DMS53 treated with DMSO at 0.1 percent for 48 hours (cell line): ENCODE measurements around the gene CHIT1.

Experiments
- DNase-seq: peaks from one replicate; lab custom pipeline; 2025; ENCODE audit not compliant: unreplicated experiment; lab: John Stamatoyannopoulos, UW

The CHIT1 gene

GRCh38 chr1:203175827-203176241 is 53.6 kb downstream of the CHIT1 start:
- no peak for DNase-seq

GRCh38 chr1:203175237-203175826 is 54.1 kb downstream of the CHIT1 start, which contains the start of gene MYBPH:
MYBPH (minus strand) TSS chr1:203175826; CDS start chr1:203175755, 71 bp downstream.
- no peak for DNase-seq

- DNase-seq, result no peak
Measured at GRCh38 chr1:203174324-203174985, 55.0 kb downstream of the CHIT1 start.

- no peak for DNase-seq
Measured at GRCh38 chr1:203173566-203173965, 55.9 kb downstream of the CHIT1 start.

- DNase-seq, result no peak
Measured at GRCh38 chr1:203173011-203173555, 56.4 kb downstream of the CHIT1 start.

- peak; percentile 63 for DNase-seq
Measured at GRCh38 chr1:203172184-203173010, 57.1 kb downstream of the CHIT1 start.

GRCh38 chr1:203171341-203172183 is 57.9 kb downstream of the CHIT1 start:
- DNase-seq, result no peak

- DNase-seq, result no peak
Measured at GRCh38 chr1:203170625-203171330, 58.7 kb downstream of the CHIT1 start.

- no peak for DNase-seq
Measured at GRCh38 chr1:203169770-203170520, 59.5 kb downstream of the CHIT1 start.

- DNase-seq, result no peak
Measured at GRCh38 chr1:203168991-203169390, 60.5 kb downstream of the CHIT1 start.

- no peak for DNase-seq
Measured at GRCh38 chr1:203168256-203168786, 61.2 kb downstream of the CHIT1 start.

- DNase-seq, result no peak
Measured at GRCh38 chr1:203167913-203168200, 61.6 kb downstream of the CHIT1 start.

- no peak for DNase-seq
Measured at GRCh38 chr1:203167026-203167912, 62.2 kb downstream of the CHIT1 start.

GRCh38 chr1:203166192-203166940 is 63.1 kb downstream of the CHIT1 start:
- peak; percentile 22 for DNase-seq
